ENCODE data around the gene ATP11B.

Gene ATP11B

GRCh38 chr3:182969853-182970252 lies 176.5 kb downstream of the ATP11B start:
- H3K27me3 ChIP-seq (ENCODE audit: control insufficient read depth, insufficient read depth, low read length), result no peaks in the 10 kb centered on the region
- H3K9me3 ChIP-seq (ENCODE audit: control insufficient read depth, insufficient read depth, low read length), result no peaks in the 10 kb centered on the region
- no peaks in the 10 kb centered on the region for H3K36me3 ChIP-seq (ENCODE audit: control insufficient read depth, insufficient read depth, low read length)
- H3K9ac ChIP-seq (ENCODE audit: low read depth, low read length), result no peak overlapping the region
- H3K4me3 ChIP-seq (ENCODE audit: low read depth, low read length), result no peak overlapping the region
- peaks cover 8% of the 10 kb centered on the region for H3K4me1 ChIP-seq (ENCODE audit: control insufficient read depth, insufficient read depth, low read length)

DNA sequence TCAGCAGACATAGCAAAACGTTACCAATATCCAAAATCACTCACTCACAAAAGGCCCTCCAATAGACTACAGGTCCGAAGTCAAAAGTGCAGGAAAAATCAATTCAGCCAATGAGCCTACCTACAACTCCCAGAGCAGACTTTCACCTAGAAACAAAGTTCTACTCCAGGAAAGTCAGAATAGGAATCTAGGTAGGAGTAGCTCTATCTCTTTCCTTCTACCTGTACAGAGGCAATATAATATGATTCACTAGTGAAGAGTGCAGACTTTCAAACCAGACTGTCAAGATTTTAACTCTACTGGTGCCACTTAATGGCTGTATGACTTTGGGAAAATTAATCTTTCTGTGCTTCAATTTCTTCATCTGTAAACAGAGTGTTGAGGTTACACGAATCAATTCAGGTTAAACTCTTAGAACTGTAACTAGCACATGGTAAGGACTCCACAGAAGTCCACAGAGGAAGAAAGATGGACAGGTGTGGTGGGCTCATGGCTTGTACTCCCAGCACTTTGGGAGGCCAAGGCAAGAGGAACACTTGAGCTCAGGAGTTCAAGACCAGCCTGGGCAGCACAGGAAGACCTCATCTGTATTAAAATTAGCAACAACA lies 177.6 kb downstream of the ATP11B start:
- H3K9me3 ChIP-seq (ENCODE audit: control insufficient read depth, insufficient read depth, low read length), result no peaks in the 10 kb centered on the region
- peaks cover 8% of the 10 kb centered on the region for H3K4me1 ChIP-seq (ENCODE audit: control insufficient read depth, insufficient read depth, low read length)
- H3K9ac ChIP-seq (ENCODE audit: low read depth, low read length), result no peak overlapping the region
- H3K27me3 ChIP-seq (ENCODE audit: control insufficient read depth, insufficient read depth, low read length), result no peaks in the 10 kb centered on the region
- no peak overlapping the region for H3K4me3 ChIP-seq (ENCODE audit: low read depth, low read length)
- H3K36me3 ChIP-seq (ENCODE audit: control insufficient read depth, insufficient read depth, low read length), result no peaks in the 10 kb centered on the region
